ENCODE results near the gene NCMAP. TPM values are rescaled to one million over a fixed set of nuclear protein-coding genes. Genes with fewer than 3 reads are reported as not detected.

Gene NCMAP
- total and polyA plus RNA-seq, 2 of the 4 experiments (the other 2 are of a cell fraction) = not detected

GRCh38 chr1:24622218-24622617, 66.3 kb downstream of the NCMAP start:
- H3K4me1 ChIP-seq (ENCODE audit: control insufficient read depth, insufficient read depth, low read length) = no peaks in the 10 kb centered on the region
- H2AK5ac ChIP-seq (ENCODE audit: low read depth, low read length) = no peak overlapping the region
- TF ChIP-seq RCOR1 (IDR thresholded peaks at IDR 0.05; ENCODE audit: insufficient replicate concordance, low read length) (no peak), CEBPB (IDR thresholded peaks at IDR 0.05; ENCODE audit: low read depth, low read length) (no peak), NFE2L2 (IDR thresholded peaks at IDR 0.05; ENCODE audit: low read depth, low read length) (no peak), MAFK (IDR thresholded peaks at IDR 0.05; ENCODE audit: low read depth, low read length) (no peak), MXI1 (IDR thresholded peaks at IDR 0.05; ENCODE audit: borderline replicate concordance, low read depth, low read length) (no peak), CHD1 (IDR thresholded peaks at IDR 0.05; ENCODE audit: low read depth, low read length) (no peak), RAD21 (IDR thresholded peaks at IDR 0.05; ENCODE audit: low read length) (no peak), MAZ (IDR thresholded peaks at IDR 0.05; ENCODE audit: borderline replicate concordance, low read depth, low read length) (no peak), FOS (IDR thresholded peaks at IDR 0.05; ENCODE audit: low read depth, low read length) (no peak), USF2 (IDR thresholded peaks at IDR 0.05; ENCODE audit: low read depth, low read length) (no peak), SMC3 (IDR thresholded peaks at IDR 0.05; ENCODE audit: low read depth, low read length) (no peak), ELK1 (IDR thresholded peaks at IDR 0.05; ENCODE audit: borderline replicate concordance, low read depth, low read length) (no peak), RFX5 (IDR thresholded peaks at IDR 0.05; ENCODE audit: low read depth, low read length) (no peak), CTCF (conservative IDR thresholded peaks at IDR 0.05; ENCODE audit: low read depth, low read length) (no peak)
- no peaks in the 10 kb centered on the region for H3K79me1 ChIP-seq (ENCODE audit: low read depth in 1 of 2, low read length in 2 of 2)
- H4K8ac ChIP-seq (ENCODE audit: low read depth in 2 of 2, low read length in 2 of 2) = no peak overlapping the region
- intact Hi-C loops (cut with micrococcal nuclease) = loop anchor here (5.0 kb wide), 1 partner anchor 550 kb away; no protein-coding TSS in a partner anchor
- no peak overlapping the region for H3K9ac ChIP-seq (ENCODE audit: low read depth, low read length)
- 0% methylated on average over 1 of the region's 4 CpGs; no CpG with 5 or more reads in 1 of the 2 experiments for WGBS, 2 experiments (ENCODE audit: extremely low coverage in 2 of 2, insufficient read length in 1 of 2)
- no peak overlapping the region for H3K4me3 ChIP-seq (ENCODE audit: insufficient read depth, low read depth, low read length)
- no peak overlapping the region for H2AFZ ChIP-seq (replicated peaks; ENCODE audit: low read length, poor library complexity)
- H2BK5ac ChIP-seq (ENCODE audit: low read depth, low read length, poor library complexity, severe bottlenecking) = no peak overlapping the region
- ChIA-PET POLR2A (ENCODE audit: unreplicated experiment) (no interaction called here), CTCF (no interaction called here)
- no TSS peak for BruUV-seq (replicated peaks)
- no peak overlapping the region for H3K27ac ChIP-seq (ENCODE audit: insufficient read depth, low read length)
- H3K27me3 ChIP-seq (ENCODE audit: control insufficient read depth, insufficient read depth, low read length) = peaks cover 19% of the 10 kb centered on the region
- ATAC-seq (ENCODE audit: low read depth) (no peak), DNase-seq (no peak)
- dilution Hi-C loops (cut with HindIII; ENCODE audit: low sequenced_read_pairs, unreplicated experiment) = no loop called here
- no peak overlapping the region for H3K23ac ChIP-seq (ENCODE audit: low read depth, low read length)
- H3K36me3 ChIP-seq (ENCODE audit: control insufficient read depth, insufficient read depth, low read length) = no peaks in the 10 kb centered on the region
- H4K91ac ChIP-seq (ENCODE audit: insufficient read depth, low read depth, low read length) = no peak overlapping the region
- no peak overlapping the region for H3K4ac ChIP-seq (ENCODE audit: low read depth, low read length)
- no peak overlapping the region for H4K5ac ChIP-seq (ENCODE audit: low read depth, low read length)
- no peak overlapping the region for H3K56ac ChIP-seq (ENCODE audit: extremely low read depth, insufficient read depth, low read length)
- H3K14ac ChIP-seq (replicated peaks; ENCODE audit: low read depth, low read length) = no peak overlapping the region
- no peaks in the 10 kb centered on the region for H3K9me1 ChIP-seq (ENCODE audit: insufficient read depth, low read length)
- no peak overlapping the region for H2BK120ac ChIP-seq (ENCODE audit: low read depth, low read length)
- H3K9me3 ChIP-seq (ENCODE audit: control insufficient read depth, insufficient read depth, low read length) = no peaks in the 10 kb centered on the region
- no peak overlapping the region for H2BK20ac ChIP-seq (ENCODE audit: low read depth, low read length)
- H4K20me1 ChIP-seq (ENCODE audit: insufficient read depth, low read length) = no peaks in the 10 kb centered on the region
- H2AK9ac ChIP-seq (replicated peaks; ENCODE audit: low read depth, low read length, poor library complexity) = no peak overlapping the region
- H2BK15ac ChIP-seq (ENCODE audit: low read depth, low read length) = no peak overlapping the region
- in situ Hi-C loops (cut with MboI; ENCODE audit: low sequenced_read_pairs) = no loop called here
- H3K4me2 ChIP-seq (ENCODE audit: low read depth, low read length) = no peak overlapping the region
- no peak overlapping the region for H3K18ac ChIP-seq (ENCODE audit: low read depth, low read length)
